22Rv1 (cell line): Measurements from ENCODE around the gene PRSS21.

Experiments used
- CTCF ChIP-seq: fragments of 450-650 bp; IDR thresholded peaks from 2 replicates; pipeline ENCODE4 v1.5.1; 2017; ENCODE audit warnings: mild to moderate bottlenecking
- ZFX ChIP-seq: fragments of 450-650 bp; IDR thresholded peaks from 2 replicates; pipeline ENCODE4 v1.6.1; 2017; ENCODE audit warnings: antibody characterized with exemption, borderline replicate concordance

- TF ChIP-seq CTCF (no peak), ZFX (no peak)
Measured at GRCh38 chr16:2791174-2791573, 25.9 kb upstream of the PRSS21 start.
